GM23248 (cell line): ENCODE results near the gene EPHB3.

Experiments
- EZH2 ChIP-seq: fragments of 200-600 bp; sonication (generic); IDR thresholded peaks from 2 replicates; pipeline ENCODE4 v1.6.1; 2018; ENCODE audit warnings: antibody characterized with exemption, mild to moderate bottlenecking; ENCODE audit not compliant: insufficient read depth, poor library complexity, severe bottlenecking
- EZH2phosphoT487 ChIP-seq: fragments of 200-600 bp; sonication (generic); IDR thresholded peaks from 2 replicates; pipeline ENCODE4 v1.6.1; 2018; ENCODE audit warnings: antibody characterized with exemption, moderate library complexity, mild to moderate bottlenecking, low read depth; ENCODE audit not compliant: insufficient read depth

- TF ChIP-seq EZH2phosphoT487 (no peak), EZH2 (no peak)
Measured at GRCh38 chr3:184588776-184589175, 27.2 kb downstream of the EPHB3 start.
